Smooth muscle cell (in vitro differentiated cells): ENCODE data around the gene PIP5K1C. TPM values are rescaled to one million over a fixed set of nuclear protein-coding genes. Genes with fewer than 3 reads are reported as not detected.

Source experiments
- DNase-seq: peaks from one replicate; lab custom pipeline; 2025; ENCODE audit not compliant: unreplicated experiment; lab: John Stamatoyannopoulos, UW
- H2AFZ ChIP-seq: fragments of 200-600 bp; sonication (generic); 2 replicates; pipeline ENCODE4 v1.6.0; 2016; ENCODE audit warnings: antibody characterized with exemption, low read depth, mild to moderate bottlenecking
- H3F3A ChIP-seq: fragments of 200-600 bp; sonication (generic); 2 replicates; pipeline ENCODE4 v1.6.0; 2017; ENCODE audit warnings: antibody characterized with exemption, low read depth
- H3K27ac ChIP-seq: fragments of 200-600 bp; sonication (generic); 2 replicates; pipeline ENCODE4 v1.5.1; 2016; ENCODE audit warnings: low read depth, mild to moderate bottlenecking
- H3K27me3 ChIP-seq: fragments of 200-600 bp; sonication (generic); 2 replicates; pipeline ENCODE4 v1.6.1; 2016; ENCODE audit warnings: low read depth, mild to moderate bottlenecking
- H3K36me3 ChIP-seq: fragments of 200-600 bp; sonication (generic); 2 replicates; pipeline ENCODE4 v1.5.1; 2016; ENCODE audit warnings: low read depth
- H3K4me1 ChIP-seq: fragments of 200-600 bp; sonication (generic); 2 replicates; pipeline ENCODE4 v1.5.1; 2016; ENCODE audit warnings: low read depth
- H3K4me2 ChIP-seq: fragments of 200-600 bp; sonication (generic); 2 replicates; pipeline ENCODE4 v1.6.0; 2016; ENCODE audit warnings: mild to moderate bottlenecking
- H3K4me3 ChIP-seq: fragments of 200-600 bp; sonication (generic); 2 replicates; pipeline ENCODE4 v1.5.1; 2016; ENCODE audit warnings: mild to moderate bottlenecking
- H3K79me2 ChIP-seq: fragments of 200-600 bp; sonication (generic); 2 replicates; pipeline ENCODE4 v1.6.0; 2016; ENCODE audit warnings: low read depth, mild to moderate bottlenecking
- H3K9ac ChIP-seq: fragments of 200-600 bp; sonication (generic); 2 replicates; pipeline ENCODE4 v1.6.0; 2016; ENCODE audit warnings: low read depth
- H3K9me3 ChIP-seq: fragments of 200-600 bp; sonication (generic); replicated peaks from 2 replicates; pipeline ENCODE4 v1.5.1; 2016; ENCODE audit warnings: low read depth
- H4K20me1 ChIP-seq: fragments of 200-600 bp; sonication (generic); 2 replicates; pipeline ENCODE4 v1.6.0; 2016; ENCODE audit warnings: low read depth
- CTCF ChIP-seq: fragments of 200-600 bp; sonication (generic); IDR thresholded peaks from 2 replicates; pipeline ENCODE4 v1.5.1; 2017; ENCODE audit warnings: borderline replicate concordance, mild to moderate bottlenecking, antibody characterized with exemption; ENCODE audit not compliant: insufficient read depth, poor library complexity, severe bottlenecking
- WGBS: methylation state at CpG from one replicate; pipeline ENCODE4 v1.1.7; 2016; ENCODE audit warnings: low lambda C conversion rate; 5-methylcytosine and 5-hydroxymethylcytosine counted together
- polyA plus RNA-seq: library from polyadenylated mRNA; unstranded; fragments of >200 nt; fragmentation: Nextera tagmentation; extraction: Ambion mirVana; gene quantifications from 2 replicates; pipeline ENCODE4 v1.2.1, GENCODE V29; 2016
- total RNA-seq: library from RNA; depleted of rRNA; stranded (reverse); fragments of >200 nt; gene quantifications from 2 replicates; pipeline ENCODE4 v1.2.3, GENCODE V29; 2014

Gene PIP5K1C
- total and polyA plus RNA-seq, 2 experiments from 2014 or later, result 13.2 to 27.2 TPM

GRCh38 chr19:3672993-3673392 lies 27.3 kb downstream of the PIP5K1C start:
- WGBS, result 93% methylated on average over 8 of the region's 13 CpGs

GRCh38 chr19:3672575-3672948 lies 27.7 kb downstream of the PIP5K1C start:
- H3F3A ChIP-seq, result no peaks in the 10 kb centered on the region
- H3K9ac ChIP-seq, result no peak overlapping the region
- H4K20me1 ChIP-seq, result peaks cover 46% of the 10 kb centered on the region
- H3K4me1 ChIP-seq, result peaks cover 15% of the 10 kb centered on the region
- H3K36me3 ChIP-seq, result no peaks in the 10 kb centered on the region
- no peak overlapping the region for H3K4me3 ChIP-seq
- DNase-seq, result no peak
- H2AFZ ChIP-seq, result no peak overlapping the region
- TF ChIP-seq CTCF, result no peak
- H3K9me3 ChIP-seq, result no peaks in the 10 kb centered on the region
- H3K27ac ChIP-seq, result peak overlapping the region; percentile 96
- H3K4me2 ChIP-seq, result no peak overlapping the region
- H3K27me3 ChIP-seq, result no peaks in the 10 kb centered on the region
- H3K79me2 ChIP-seq, result peaks cover 36% of the 10 kb centered on the region
- WGBS, result 96% methylated on average over 8 of the region's 8 CpGs

More at GRCh38 chr19:3672993-3673392, 27.3 kb downstream of the PIP5K1C start:
- Histone ChIP-seq H3K79me2 (peaks cover 36% of the 10 kb centered on the region), H3K9me3 (no peaks in the 10 kb centered on the region), H3K4me1 (peaks cover 15% of the 10 kb centered on the region), H3K27me3 (no peaks in the 10 kb centered on the region), H3K4me2 (no peak overlapping the region), H3K9ac (no peak overlapping the region), H2AFZ (no peak overlapping the region), H3K4me3 (no peak overlapping the region), H3F3A (no peaks in the 10 kb centered on the region), H3K27ac (no peak overlapping the region), H4K20me1 (peaks cover 42% of the 10 kb centered on the region), H3K36me3 (no peaks in the 10 kb centered on the region)
- no peak for TF ChIP-seq CTCF
- no peak for DNase-seq

- Histone ChIP-seq H3F3A (no peaks in the 10 kb centered on the region), H3K9ac (peak overlapping the region; percentile 84)
- WGBS, result 63% methylated on average over 39 of the region's 40 CpGs
These were observed 28.3 kb downstream of the PIP5K1C start for GRCh38 chr19:3671680-3672574.

More at GRCh38 chr19:3671680-3672574, 28.3 kb downstream of the PIP5K1C start:
- no peak overlapping the region for H2AFZ ChIP-seq
- no peaks in the 10 kb centered on the region for H3K27me3 ChIP-seq
- peaks cover 31% of the 10 kb centered on the region for H3K79me2 ChIP-seq
- H3K4me2 ChIP-seq, result peak overlapping the region; percentile 82
- H3K36me3 ChIP-seq, result no peaks in the 10 kb centered on the region
- no peak overlapping the region for H3K4me3 ChIP-seq
- DNase-seq, result no peak
- peaks cover 15% of the 10 kb centered on the region for H3K4me1 ChIP-seq
- TF ChIP-seq CTCF, result no peak
- peaks cover 49% of the 10 kb centered on the region for H4K20me1 ChIP-seq
- no peaks in the 10 kb centered on the region for H3K9me3 ChIP-seq
- peak overlapping the region; percentile 96 for H3K27ac ChIP-seq
